Astrocyte (in vitro differentiated cells and primary cell): ENCODE data around the gene DPCD. TPM values are rescaled to one million over a fixed set of nuclear protein-coding genes. Genes with fewer than 3 reads are reported as not detected.

Experiments
- DNase-seq: peaks from one replicate; pipeline ENCODE4 v3.0.0-alpha.2; 2010; ENCODE audit warnings: low read depth
- FAIRE-seq: peaks from 2 replicates; lab custom pipeline; 2011; peaks lifted over from hg19 to GRCh38; lab: Jason Lieb, UNC
- H2AFZ ChIP-seq: 2 replicates; pipeline ENCODE4 v1.6.0; 2012; ENCODE audit warnings: low read depth, low read length, inconsistent platforms
- H3K27ac ChIP-seq: 2 replicates; pipeline ENCODE4 v1.5.1; 2011; ENCODE audit warnings: low read depth, low read length, inconsistent platforms
- H3K27me3 ChIP-seq: 2 replicates; pipeline ENCODE4 v1.6.0; 2011; ENCODE audit warnings: low read length, inconsistent platforms; ENCODE audit not compliant: insufficient read depth
- H3K36me3 ChIP-seq: 2 replicates; pipeline ENCODE4 v1.5.1; 2011; ENCODE audit warnings: low read length, inconsistent platforms; ENCODE audit not compliant: insufficient read depth
- H3K4me1 ChIP-seq: 2 replicates; pipeline ENCODE4 v1.5.1; 2011; ENCODE audit warnings: low read length, inconsistent platforms; ENCODE audit not compliant: insufficient read depth
- H3K4me2 ChIP-seq: 2 replicates; pipeline ENCODE4 v1.6.0; 2012; ENCODE audit warnings: low read length, inconsistent platforms
- H3K4me3 ChIP-seq: 2 replicates; pipeline ENCODE4 v1.5.1; 2011; ENCODE audit warnings: low read depth, mild to moderate bottlenecking, low read length, inconsistent platforms; ENCODE audit not compliant: insufficient read depth
- H3K79me2 ChIP-seq: 2 replicates; pipeline ENCODE4 v1.6.0; 2012; ENCODE audit warnings: mild to moderate bottlenecking, low read length, inconsistent platforms; ENCODE audit not compliant: insufficient read depth
- H3K9ac ChIP-seq: 2 replicates; pipeline ENCODE4 v1.6.0; 2012; ENCODE audit warnings: mild to moderate bottlenecking, low read length, inconsistent platforms
- H3K9me3 ChIP-seq: 2 replicates; pipeline ENCODE4 v1.5.1; 2012; ENCODE audit warnings: low read depth, mild to moderate bottlenecking, low read length, inconsistent platforms; ENCODE audit not compliant: insufficient read depth
- H4K20me1 ChIP-seq: 2 replicates; pipeline ENCODE4 v1.6.0; 2012; ENCODE audit warnings: low read length, inconsistent platforms; ENCODE audit not compliant: insufficient read depth
- H3K27ac Mint-ChIP-seq: one replicate; pipeline ENCODE4 v1.8.0; 2021; ENCODE audit warnings: mild to moderate bottlenecking, mixed read lengths; ENCODE audit not compliant: unreplicated experiment
- H3K27me3 Mint-ChIP-seq: one replicate; pipeline ENCODE4 v1.8.0; 2021; ENCODE audit warnings: low read depth, mixed read lengths; ENCODE audit not compliant: unreplicated experiment
- H3K36me3 Mint-ChIP-seq: one replicate; pipeline ENCODE4 v1.8.0; 2021; ENCODE audit warnings: low read depth, mixed read lengths; ENCODE audit not compliant: unreplicated experiment
- H3K4me1 Mint-ChIP-seq: one replicate; pipeline ENCODE4 v1.8.0; 2021; ENCODE audit warnings: low read depth, mixed read lengths; ENCODE audit not compliant: unreplicated experiment
- H3K4me3 Mint-ChIP-seq: one replicate; pipeline ENCODE4 v1.8.0; 2021; ENCODE audit warnings: mild to moderate bottlenecking, moderate library complexity, mixed read lengths; ENCODE audit not compliant: unreplicated experiment
- H3K9me3 Mint-ChIP-seq: one replicate; pipeline ENCODE4 v1.8.0; 2021; ENCODE audit warnings: mild to moderate bottlenecking, mixed read lengths; ENCODE audit not compliant: unreplicated experiment
- CTCF ChIP-seq: IDR thresholded peaks from 2 replicates; pipeline ENCODE4 v1.5.1; 2011; ENCODE audit warnings: low read depth, mild to moderate bottlenecking, inconsistent platforms, low read length, moderate library complexity; ENCODE audit not compliant: insufficient read depth
- EZH2 ChIP-seq: IDR thresholded peaks from 2 replicates; pipeline ENCODE4 v1.6.1; 2012; ENCODE audit warnings: mild to moderate bottlenecking, low read length, inconsistent platforms; ENCODE audit not compliant: insufficient read depth
- total RNA-seq: library from RNA; stranded (reverse); gene quantifications from 2 replicates; pipeline ENCODE4 v1.2.1, GENCODE V29; 2021

The DPCD gene
- total RNA-seq, 1 donor from 2014 or later = 39.4 TPM

- peaks cover 3% of the 10 kb centered on the region for H3K4me1 Mint-ChIP-seq
- H3K9me3 Mint-ChIP-seq = peaks cover 2% of the 10 kb centered on the region
- no peaks in the 10 kb centered on the region for H3K79me2 ChIP-seq
- H3K9me3 ChIP-seq = no peaks in the 10 kb centered on the region
- H3K9ac ChIP-seq = no peak overlapping the region
- DNase-seq = no peak
- FAIRE-seq = no peak
- H3K27ac Mint-ChIP-seq = no peak overlapping the region
- no peak overlapping the region for H3K27ac ChIP-seq
- no peaks in the 10 kb centered on the region for H3K4me1 ChIP-seq
- no peaks in the 10 kb centered on the region for H4K20me1 ChIP-seq
- no peak overlapping the region for H2AFZ ChIP-seq
- TF ChIP-seq EZH2 (no peak), CTCF (no peak)
- H3K4me3 Mint-ChIP-seq = no peak overlapping the region
- H3K36me3 ChIP-seq = no peaks in the 10 kb centered on the region
- H3K4me2 ChIP-seq = no peak overlapping the region
- H3K27me3 Mint-ChIP-seq = peaks cover 12% of the 10 kb centered on the region
- peaks cover 23% of the 10 kb centered on the region for H3K36me3 Mint-ChIP-seq
- no peak overlapping the region for H3K4me3 ChIP-seq
- H3K27me3 ChIP-seq = peaks cover under 1% of the 10 kb centered on the region
Measured at GRCh38 chr10:101559596-101560297, 28.4 kb upstream of the DPCD start.

- H4K20me1 ChIP-seq = no peaks in the 10 kb centered on the region
- no peak overlapping the region for H3K27ac Mint-ChIP-seq
- peaks cover 8% of the 10 kb centered on the region for H3K27me3 ChIP-seq
- DNase-seq (no peak), FAIRE-seq (no peak)
- H3K4me2 ChIP-seq = no peak overlapping the region
- H3K9me3 Mint-ChIP-seq = peaks cover 2% of the 10 kb centered on the region
- H3K79me2 ChIP-seq = no peaks in the 10 kb centered on the region
- H3K36me3 ChIP-seq = no peaks in the 10 kb centered on the region
- H3K36me3 Mint-ChIP-seq = peaks cover 19% of the 10 kb centered on the region
- H3K4me3 ChIP-seq = no peak overlapping the region
- H3K27ac ChIP-seq = no peak overlapping the region
- peaks cover 15% of the 10 kb centered on the region for H3K27me3 Mint-ChIP-seq
- H3K9ac ChIP-seq = no peak overlapping the region
- H3K9me3 ChIP-seq = no peaks in the 10 kb centered on the region
- H3K4me3 Mint-ChIP-seq = no peak overlapping the region
- TF ChIP-seq CTCF (no peak), EZH2 (no peak)
- H3K4me1 ChIP-seq = no peaks in the 10 kb centered on the region
- H3K4me1 Mint-ChIP-seq = peaks cover 3% of the 10 kb centered on the region
- H2AFZ ChIP-seq = no peak overlapping the region
Measured at GRCh38 chr10:101560298-101561067, 27.6 kb upstream of the DPCD start.
